H1 (cell line): ENCODE measurements around the gene USH1C. TPM values are rescaled to one million over a fixed set of nuclear protein-coding genes. Genes with fewer than 3 reads are reported as not detected.

Experiments
- CTCF ChIA-PET: fragments of 300-600 bp; sonication (Branson Sonifier 250); formaldehyde crosslinking; loops from one replicate; lab custom pipeline; 2021; ENCODE audit not compliant: partially characterized antibody; lab: Charles Lee
- POLR2A ChIA-PET: fragments of 300-600 bp; sonication (Branson Sonifier 250); formaldehyde crosslinking; loops from one replicate; lab custom pipeline; 2021; ENCODE audit warnings: inconsistent platforms; ENCODE audit not compliant: partially characterized antibody; lab: Charles Lee
- DNase-seq, 2 experiments: peaks; one replicate each; pipeline versions ENCODE4 v3.0.0 to v3.0.0-alpha.2; 2010 to 2022; ENCODE audit warnings: low spot score in 2 of 2, low read depth in 1 of 2, mixed read lengths in 1 of 2
- FAIRE-seq: peaks from 2 replicates; lab custom pipeline; 2011; peaks lifted over from hg19 to GRCh38; lab: Jason Lieb, UNC
- H2AFZ ChIP-seq: 2 replicates; pipeline ENCODE4 v1.8.1; 2012; ENCODE audit warnings: low read length, inconsistent platforms
- H2AK5ac ChIP-seq: 2 replicates; pipeline ENCODE4 v1.6.1; 2013; ENCODE audit warnings: low read depth, low read length
- H2BK120ac ChIP-seq: replicated peaks from 2 replicates; pipeline ENCODE3; 2013; ENCODE audit warnings: low read depth, low read length, inconsistent platforms
- H2BK12ac ChIP-seq: 2 replicates; pipeline ENCODE4 v1.6.1; 2013; ENCODE audit warnings: low read depth, low read length
- H2BK15ac ChIP-seq: 2 replicates; pipeline ENCODE4 v1.6.1; 2013; ENCODE audit warnings: low read length
- H2BK20ac ChIP-seq: 2 replicates; pipeline ENCODE4 v1.6.1; 2013; ENCODE audit warnings: low read length
- H2BK5ac ChIP-seq: 2 replicates; pipeline ENCODE4 v1.6.1; 2013; ENCODE audit warnings: low read depth, low read length
- H3K14ac ChIP-seq: 2 replicates; pipeline ENCODE4 v1.6.1; 2013; ENCODE audit warnings: inconsistent platforms; ENCODE audit not compliant: insufficient read length
- H3K18ac ChIP-seq: 2 replicates; pipeline ENCODE4 v1.6.1; 2013; ENCODE audit warnings: low read length; ENCODE audit errors: extremely low read depth
- H3K23ac ChIP-seq: 2 replicates; pipeline ENCODE4 v1.6.1; 2013; ENCODE audit warnings: inconsistent platforms; ENCODE audit not compliant: insufficient read length
- H3K23me2 ChIP-seq: 2 replicates; pipeline ENCODE4 v1.6.1; 2013; ENCODE audit warnings: low read depth, low read length
- H3K27ac ChIP-seq: 2 replicates; pipeline ENCODE4 v1.6.1; 2011; ENCODE audit warnings: low read depth, low read length, inconsistent platforms
- H3K27me3 ChIP-seq, 4 experiments: replicated peaks in 1 of 4; 1 replicate in 1 of 4; 2 replicates in 3 of 4; pipeline versions ENCODE4 v1.6.1 to v1.8.1; 2011 to 2013; ENCODE audit warnings: low read length in 3 of 4, mild to moderate bottlenecking in 3 of 4, inconsistent platforms in 2 of 4, mixed read lengths in 2 of 4, moderate library complexity in 1 of 4; ENCODE audit not compliant: control insufficient read depth in 3 of 4, insufficient read depth in 3 of 4; ENCODE audit errors: extremely low read depth in 1 of 4
- H3K36me3 ChIP-seq, 4 experiments: 2 replicates each; pipeline versions ENCODE4 v1.6.1 to v1.8.1; 2011 to 2013; ENCODE audit warnings: mild to moderate bottlenecking in 4 of 4, low read length in 3 of 4, moderate library complexity in 2 of 4, control low read depth in 1 of 4, inconsistent platforms in 1 of 4; ENCODE audit not compliant: insufficient read depth in 4 of 4, control insufficient read depth in 2 of 4
- H3K4ac ChIP-seq: replicated peaks from 2 replicates; pipeline ENCODE3; 2013; ENCODE audit warnings: low read length, low read depth, mixed read lengths, inconsistent platforms; ENCODE audit not compliant: insufficient read length
- H3K4me1 ChIP-seq, 4 experiments: replicated peaks in 1 of 4; 1 replicate in 1 of 4; 2 replicates in 3 of 4; pipeline versions ENCODE4 v1.6.1 to v1.8.1; 2011 to 2013; ENCODE audit warnings: low read length in 3 of 4, inconsistent platforms in 2 of 4, mixed read lengths in 1 of 4; ENCODE audit not compliant: insufficient read depth in 4 of 4, control insufficient read depth in 3 of 4
- H3K4me2 ChIP-seq, 2 experiments: 2 replicates each; pipeline versions ENCODE4 v1.6.1 to v1.8.1; 2011 to 2013; ENCODE audit warnings: low read depth in 2 of 2, low read length in 2 of 2, control low read depth in 1 of 2, inconsistent platforms in 1 of 2, mild to moderate bottlenecking in 1 of 2; ENCODE audit not compliant: insufficient read depth in 1 of 2
- H3K4me3 ChIP-seq, 4 experiments: fragments of 200-600, 300-600 bp in 1 of 4; sonication (generic), shearing (Covaris generic), sonication (Bioruptor Twin) in 1 of 4; 2 replicates each; pipeline versions ENCODE4 v1.5.1 to v1.8.1; 2011 to 2016; ENCODE audit warnings: low read length in 4 of 4, low read depth in 3 of 4, control low read depth in 2 of 4, inconsistent platforms in 2 of 4, mild to moderate bottlenecking in 2 of 4, mixed read lengths in 1 of 4, moderate library complexity in 1 of 4; ENCODE audit not compliant: insufficient read depth in 2 of 4; ENCODE audit errors: extremely low read depth in 1 of 4
- H3K56ac ChIP-seq: replicated peaks from 2 replicates; pipeline ENCODE3; 2013; ENCODE audit warnings: low read depth, mild to moderate bottlenecking, mixed read lengths, low read length, inconsistent platforms; ENCODE audit not compliant: insufficient read length
- H3K79me1 ChIP-seq: 2 replicates; pipeline ENCODE4 v1.6.1; 2013; ENCODE audit warnings: low read depth, low read length, control low read depth
- H3K79me2 ChIP-seq, 2 experiments: 2 replicates each; pipeline versions ENCODE4 v1.6.1 to v1.8.1; 2012 to 2013; ENCODE audit warnings: low read length in 2 of 2, mild to moderate bottlenecking in 2 of 2, inconsistent platforms in 1 of 2; ENCODE audit not compliant: insufficient read depth in 2 of 2, control insufficient read depth in 1 of 2
- H3K9ac ChIP-seq, 4 experiments: replicated peaks in 1 of 4; 1 replicate in 1 of 4; 2 replicates in 3 of 4; pipeline versions ENCODE4 v1.6.1 to v1.8.1; 2011 to 2013; ENCODE audit warnings: low read depth in 3 of 4, low read length in 3 of 4, control low read depth in 2 of 4, mild to moderate bottlenecking in 2 of 4, moderate library complexity in 2 of 4, inconsistent platforms in 1 of 4; ENCODE audit errors: extremely low read depth in 1 of 4
- H3K9me3 ChIP-seq, 2 experiments: 2 replicates each; pipeline versions ENCODE4 v1.6.1 to v1.8.1; 2012 to 2013; ENCODE audit warnings: mild to moderate bottlenecking in 2 of 2, moderate library complexity in 2 of 2, control low read depth in 1 of 2, inconsistent platforms in 1 of 2, low read depth in 1 of 2, low read length in 1 of 2, mixed read lengths in 1 of 2; ENCODE audit not compliant: insufficient read depth in 2 of 2
- H4K20me1 ChIP-seq, 2 experiments: replicated peaks in 1 of 2; 2 replicates each; pipeline versions ENCODE3 to v1.8.1; 2011 to 2013; ENCODE audit warnings: inconsistent platforms in 2 of 2, low read length in 2 of 2, mild to moderate bottlenecking in 1 of 2; ENCODE audit not compliant: insufficient read depth in 2 of 2, control insufficient read depth in 1 of 2
- H4K5ac ChIP-seq: 2 replicates; pipeline ENCODE4 v1.6.1; 2013; ENCODE audit warnings: low read length, low read depth, mixed read lengths, inconsistent platforms; ENCODE audit not compliant: insufficient read length
- H4K8ac ChIP-seq: 2 replicates; pipeline ENCODE4 v1.8.0; 2013; ENCODE audit warnings: mild to moderate bottlenecking, moderate library complexity, low read length, inconsistent platforms; ENCODE audit not compliant: insufficient read depth; ENCODE audit errors: extremely low read depth
- H4K91ac ChIP-seq: replicated peaks from 2 replicates; pipeline ENCODE3; 2013; ENCODE audit warnings: low read length, mixed read lengths, inconsistent platforms; ENCODE audit not compliant: insufficient read length
- ATF2 ChIP-seq: IDR thresholded peaks from 2 replicates; pipeline ENCODE4 v1.6.1; 2012; ENCODE audit warnings: low read length, inconsistent platforms
- ATF3 ChIP-seq: IDR thresholded peaks from 2 replicates; pipeline ENCODE4 v1.6.1; 2011; ENCODE audit warnings: low read depth, mild to moderate bottlenecking, low read length; ENCODE audit not compliant: insufficient read depth
- EP300 ChIP-seq, 2 experiments: IDR thresholded peaks; 1 replicate in 1 of 2; 2 replicates in 1 of 2; pipeline ENCODE4 v1.6.1; 2011 to 2012; ENCODE audit warnings: low read depth in 2 of 2, low read length in 2 of 2, mild to moderate bottlenecking in 2 of 2, borderline replicate concordance in 1 of 2, inconsistent platforms in 1 of 2, moderate library complexity in 1 of 2
- JUND ChIP-seq: IDR thresholded peaks from 2 replicates; pipeline ENCODE4 v1.6.1; 2011; ENCODE audit warnings: mild to moderate bottlenecking, improper control_type of control experiment, low read length
- POU5F1 ChIP-seq: IDR thresholded peaks from 2 replicates; pipeline ENCODE4 v1.6.1; 2011; ENCODE audit warnings: low read depth, mild to moderate bottlenecking, low read length, moderate library complexity
- RNF2 ChIP-seq: fragments of 200-900, 300-1000 bp; sonication (generic); IDR thresholded peaks from 2 replicates; pipeline ENCODE4 v1.7.1; 2016; ENCODE audit warnings: borderline replicate concordance, low read depth, mild to moderate bottlenecking, antibody characterized with exemption, low read length; ENCODE audit not compliant: poor library complexity, severe bottlenecking; ENCODE audit errors: missing control alignments
- SUZ12 ChIP-seq: fragments of 200-600 bp; sonication (generic); IDR thresholded peaks from 2 replicates; pipeline ENCODE4 v1.6.1; 2012; ENCODE audit warnings: mild to moderate bottlenecking, inconsistent platforms, low read length, moderate library complexity, mixed read lengths
- WGBS, 2 experiments: shearing (Covaris generic) in 1 of 2; methylation state at CpG; one replicate each; pipeline versions ENCODE4 v1.1.6 to v1.1.7; 2013 to 2015; ENCODE audit warnings: low lambda C conversion rate in 2 of 2, mixed read lengths in 2 of 2, inconsistent platforms in 1 of 2, low coverage in 1 of 2, missing lambda C conversion rate in 1 of 2; ENCODE audit not compliant: insufficient replicate concordance in 2 of 2, insufficient coverage in 1 of 2, insufficient read length in 1 of 2; ENCODE audit errors: extremely low coverage in 1 of 2, missing lambda C conversion rate in 1 of 2; 5-methylcytosine and 5-hydroxymethylcytosine counted together
- polyA plus RNA-seq, 7 experiments: library from polyadenylated mRNA; depleted of rRNA in 3 of 7; stranded (reverse) in 5 of 7; unstranded in 2 of 7; fragments of >200 nt in 5 of 7; fragments of 200-250 nt in 2 of 7; gene quantifications; 1 replicate in 5 of 7; 2 replicates in 1 of 7; 4 replicates in 1 of 7; pipeline versions ENCODE4 v1.2.1 to v1.2.3, GENCODE V29; 2011 to 2013; ENCODE audit warnings: missing spikeins in 2 of 7, mixed read lengths in 2 of 7
- total RNA-seq: library from RNA; stranded (reverse); fragmentation: NEBNext Ultra II Directional; extraction: Animal tissue kit (Norgen Biotek cat#: 25700); gene quantifications from 2 replicates; pipeline ENCODE4 v1.2.1, GENCODE V29; 2021

USH1C gene
- total and polyA plus RNA-seq, 2 of the 8 experiments (the other 6 are each of a cell fraction or from before 2014, with no cell fraction given), result 1.3 to 1.6 TPM

GRCh38 chr11:17575431-17576425 is 31.5 kb upstream of the USH1C start:
- POLR2A ChIA-PET, result no interaction called here
- 87% methylated on average over 16 of the region's 16 CpGs; no CpG with 5 or more reads in 1 of the 2 experiments for WGBS, 2 experiments
- Histone ChIP-seq H2BK15ac (no peak overlapping the region), H4K91ac (no peak overlapping the region), H2BK120ac (no peak overlapping the region), H3K14ac (no peak overlapping the region), H2BK12ac (no peak overlapping the region), H4K8ac (0 out of 2 replicates have a peak overlapping the region, but pooled peaks have one; percentile 9), H3K27me3 (no peaks in the 10 kb centered on the region), H2BK20ac (no peak overlapping the region), H2AFZ (no peak overlapping the region), H3K23me2 (no peaks in the 10 kb centered on the region), H3K4me1 (peaks cover 0 to 12% (median 3%) of the 10 kb centered on the region in 4 experiments), H3K9ac (no peak overlapping the region), H3K9me3 (no peaks in the 10 kb centered on the region), H3K79me2 (no peaks in the 10 kb centered on the region), H2BK5ac (no peak overlapping the region), H4K5ac (no peak overlapping the region), H3K23ac (no peak overlapping the region), H4K20me1 (peaks cover 0 to 10% of the 10 kb centered on the region in 2 experiments), H3K79me1 (no peaks in the 10 kb centered on the region), H3K27ac (no peak overlapping the region), H3K4ac (no peak overlapping the region), H3K36me3 (no peaks in the 10 kb centered on the region), H3K4me3 (no peak overlapping the region), H3K18ac (no peak overlapping the region), H2AK5ac (no peak overlapping the region), H3K56ac (no peak overlapping the region), H3K4me2 (no peak overlapping the region; a peak in 1 of 4 replicates)
- FAIRE-seq (no peak), DNase-seq (no peak)
- CTCF ChIA-PET, result interaction anchor here (0.6 to 6.1 kb wide), 12 partner anchors 9 to 419 kb away, joined by 3 to 54 read pairs (median 3); partner anchors contain the start of gene OTOG
- TF ChIP-seq RNF2 (no peak), POU5F1 (no peak), JUND (no peak), ATF2 (no peak), EP300 (IDR thresholded peaks at IDR 0.05; ENCODE audit: borderline replicate concordance in 1 of 2, low read depth in 2 of 2, low read length in 2 of 2) (no peak), ATF3 (no peak), SUZ12 (no peak)
